Measurements from ENCODE around the gene TMEM255B.
"Not testable (repeated sequence)": the region's sequence is repeated elsewhere in the genome, so short reads cannot be mapped to it uniquely, and the experiment has no call there.

Gene TMEM255B

DNA sequence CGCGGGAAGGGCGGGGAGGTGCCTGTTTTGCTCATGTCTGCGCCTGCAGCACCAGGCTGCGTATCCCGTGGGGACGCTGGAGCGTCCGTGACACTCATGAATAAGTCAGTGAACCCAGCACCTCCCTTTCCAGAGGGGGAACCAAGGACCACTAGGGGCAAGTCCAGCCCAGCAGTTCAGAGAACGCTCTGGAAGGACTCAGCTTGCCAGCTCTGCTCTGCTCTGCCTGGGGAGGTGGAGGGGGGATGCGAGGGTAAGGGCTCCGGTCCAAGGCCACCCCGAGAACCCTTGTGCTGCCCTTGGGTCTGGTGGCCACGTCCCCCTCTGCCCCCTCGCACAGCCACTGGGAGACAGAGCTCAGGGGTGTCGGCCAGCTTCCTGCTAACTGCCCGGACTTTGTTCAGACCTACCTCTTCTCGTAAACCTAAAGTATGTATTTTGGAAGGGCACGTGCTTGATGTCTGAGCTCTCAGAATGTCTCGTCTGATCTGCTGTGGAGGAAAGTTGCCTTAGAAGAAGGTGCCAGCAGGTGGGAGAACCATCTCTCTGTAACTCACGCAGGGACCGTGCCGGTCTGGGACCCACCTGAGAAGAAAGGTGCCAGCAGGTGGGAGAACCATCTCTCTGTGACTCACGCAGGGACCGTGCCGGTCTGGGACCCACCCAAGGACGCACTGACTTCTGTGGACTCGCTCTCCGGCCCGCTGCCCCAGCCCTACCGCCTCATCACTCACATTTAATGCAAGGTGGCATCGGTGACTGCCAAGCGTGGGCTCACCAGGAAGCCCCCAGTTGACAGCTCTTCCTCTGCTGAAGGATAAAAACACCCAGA is 34.1 kb downstream of the TMEM255B start:
- in situ Hi-C loops (cut with HindIII; ENCODE audit: low sequenced_read_pairs), result no loop called here

DNA sequence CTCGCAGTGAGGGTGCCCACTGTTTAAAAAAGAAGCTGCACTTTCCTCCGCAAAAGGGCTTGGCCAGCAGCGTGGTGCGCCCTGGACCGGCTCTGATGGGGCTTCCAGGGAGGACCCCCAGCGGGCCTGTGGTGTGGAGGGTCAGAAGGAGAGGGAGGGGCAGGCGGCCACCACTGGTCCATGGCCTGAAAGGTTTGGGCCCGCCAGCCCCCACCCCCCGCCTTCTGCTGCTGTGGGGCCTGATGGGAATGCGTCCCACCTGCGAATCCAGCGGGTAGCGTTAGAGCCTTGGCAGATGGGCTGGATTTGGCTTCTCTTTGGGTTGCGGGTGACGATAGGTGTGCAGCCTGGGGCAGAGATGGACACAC is 34.7 kb downstream of the TMEM255B start:
- TF ChIP-seq, protein P1, sequence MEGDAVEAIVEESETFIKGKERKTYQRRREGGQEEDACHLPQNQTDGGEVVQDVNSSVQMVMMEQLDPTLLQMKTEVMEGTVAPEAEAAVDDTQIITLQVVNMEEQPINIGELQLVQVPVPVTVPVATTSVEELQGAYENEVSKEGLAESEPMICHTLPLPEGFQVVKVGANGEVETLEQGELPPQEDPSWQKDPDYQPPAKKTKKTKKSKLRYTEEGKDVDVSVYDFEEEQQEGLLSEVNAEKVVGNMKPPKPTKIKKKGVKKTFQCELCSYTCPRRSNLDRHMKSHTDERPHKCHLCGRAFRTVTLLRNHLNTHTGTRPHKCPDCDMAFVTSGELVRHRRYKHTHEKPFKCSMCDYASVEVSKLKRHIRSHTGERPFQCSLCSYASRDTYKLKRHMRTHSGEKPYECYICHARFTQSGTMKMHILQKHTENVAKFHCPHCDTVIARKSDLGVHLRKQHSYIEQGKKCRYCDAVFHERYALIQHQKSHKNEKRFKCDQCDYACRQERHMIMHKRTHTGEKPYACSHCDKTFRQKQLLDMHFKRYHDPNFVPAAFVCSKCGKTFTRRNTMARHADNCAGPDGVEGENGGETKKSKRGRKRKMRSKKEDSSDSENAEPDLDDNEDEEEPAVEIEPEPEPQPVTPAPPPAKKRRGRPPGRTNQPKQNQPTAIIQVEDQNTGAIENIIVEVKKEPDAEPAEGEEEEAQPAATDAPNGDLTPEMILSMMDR (IDR thresholded peaks at IDR 0.05; ENCODE audit: low read depth, low read length, missing control alignments), result no peak
- H3K4me3 ChIP-seq (ENCODE audit: low read depth, low read length), result no peak overlapping the region
- no peak for DNase-seq (ENCODE audit: low read depth)
- in situ Hi-C loops (cut with HindIII; ENCODE audit: low sequenced_read_pairs), result no loop called here

More for the DNA sequence above, 34.1 kb downstream of the TMEM255B start:
- TF ChIP-seq, protein P1 (IDR thresholded peaks at IDR 0.05; ENCODE audit: low read depth, low read length, missing control alignments), result no peak
- no peak overlapping the region for H3K4me3 ChIP-seq (ENCODE audit: low read depth, low read length)
- DNase-seq (ENCODE audit: low read depth), result no peak

DNA sequence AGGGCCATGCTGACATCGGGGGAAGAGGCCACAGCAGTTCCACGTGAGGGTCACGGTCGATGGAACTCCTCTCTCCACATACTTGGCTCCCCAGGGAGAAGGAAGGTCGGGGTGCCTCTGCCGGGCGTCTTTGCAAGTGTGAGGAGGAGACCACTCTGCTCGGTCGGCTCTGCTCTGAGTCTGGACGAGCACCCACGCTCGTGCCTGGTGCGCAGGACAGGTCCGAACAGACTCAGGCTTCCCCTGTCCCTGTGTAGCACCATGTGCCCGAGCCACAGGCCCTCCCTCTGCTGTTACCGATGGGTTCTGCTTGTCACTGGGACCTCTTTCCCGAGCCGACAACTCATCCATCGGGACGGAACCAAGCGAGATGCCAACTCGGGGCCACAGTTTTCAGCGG is 35.1 kb downstream of the TMEM255B start:
- no peak overlapping the region for H3K4me3 ChIP-seq (ENCODE audit: low read depth, low read length)

DNA sequence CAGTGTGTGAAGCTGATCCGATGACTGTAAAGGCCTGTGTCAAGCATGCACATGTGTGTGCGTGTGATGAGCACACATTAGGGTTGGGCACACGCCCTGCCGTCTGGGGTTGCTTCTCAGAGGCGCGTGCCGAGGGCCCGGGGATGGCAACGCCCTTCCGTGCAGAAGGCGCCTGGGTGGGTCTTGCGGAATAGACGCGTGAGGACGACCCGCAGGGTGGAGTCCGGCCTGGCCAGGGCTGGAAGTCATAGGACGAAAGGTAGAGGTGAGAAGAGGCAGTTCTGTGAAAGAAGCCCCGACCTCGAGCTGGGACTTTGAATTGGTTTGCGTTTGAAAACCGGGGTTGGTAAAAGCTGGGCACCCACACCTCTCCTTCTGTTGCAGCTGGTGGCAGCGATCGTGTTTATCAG is 35.7 kb downstream of the TMEM255B start:
- DNase-seq (ENCODE audit: low read depth), result no peak
- no peak overlapping the region for H3K4me3 ChIP-seq (ENCODE audit: low read depth, low read length)
- in situ Hi-C loops (cut with HindIII; ENCODE audit: low sequenced_read_pairs), result no loop called here
- TF ChIP-seq, protein P1 (IDR thresholded peaks at IDR 0.05; ENCODE audit: low read depth, low read length, missing control alignments), result no peak

More for the DNA sequence above, 35.1 kb downstream of the TMEM255B start:
- in situ Hi-C loops (cut with HindIII; ENCODE audit: low sequenced_read_pairs), result no loop called here
- DNase-seq (ENCODE audit: low read depth), result no peak
- TF ChIP-seq, protein P1 (IDR thresholded peaks at IDR 0.05; ENCODE audit: low read depth, low read length, missing control alignments), result no peak

DNA sequence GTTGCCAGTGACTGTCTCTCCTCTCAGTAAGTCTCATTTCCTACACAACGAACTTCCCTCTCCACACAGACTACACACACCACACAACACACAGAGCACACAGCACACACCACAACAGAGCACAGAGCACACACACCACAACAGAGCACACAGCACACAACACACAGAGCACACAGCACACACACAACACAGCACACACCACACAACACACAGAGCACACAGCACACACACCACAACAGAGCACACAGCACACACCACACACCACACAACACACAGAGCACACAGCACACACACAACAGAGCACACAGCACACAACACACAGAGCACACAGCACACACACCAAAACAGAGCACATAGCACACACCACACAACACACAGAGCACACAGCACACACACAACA is 36.3 kb downstream of the TMEM255B start:
- in situ Hi-C loops (cut with HindIII; ENCODE audit: low sequenced_read_pairs); H3K4me3 ChIP-seq (ENCODE audit: low read depth, low read length); DNase-seq (ENCODE audit: low read depth): not testable (repeated sequence)

DNA sequence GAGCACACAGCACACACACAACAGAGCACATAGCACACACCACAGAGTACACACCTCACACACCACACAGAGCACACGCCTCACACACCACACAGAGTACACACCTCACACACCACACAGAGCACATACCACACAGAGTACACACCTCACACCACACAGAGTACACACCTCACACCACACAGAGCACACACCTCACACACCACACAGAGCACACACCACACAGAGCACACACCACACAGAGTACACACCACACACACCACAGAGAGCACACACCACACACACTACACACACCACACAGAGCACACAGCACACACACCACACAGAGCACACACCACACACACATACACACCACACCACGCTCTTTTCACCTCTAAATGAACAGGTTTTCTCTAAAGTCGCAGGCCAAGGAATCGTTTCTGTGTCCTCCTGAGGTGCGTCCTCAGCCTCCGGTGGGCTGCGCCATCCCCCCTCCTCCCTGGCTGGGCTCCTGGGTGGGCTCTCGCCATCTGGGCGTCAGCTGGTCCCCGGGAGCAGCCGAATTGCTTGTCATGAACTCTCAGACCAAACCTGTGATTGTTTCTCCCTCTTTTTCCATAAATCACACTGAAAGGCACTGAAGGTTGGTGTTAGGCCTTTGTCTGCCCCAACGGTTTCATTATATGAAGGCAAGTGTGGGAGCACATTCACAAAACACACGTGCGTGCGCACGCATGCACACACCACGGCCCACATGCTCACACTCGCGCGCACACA is 37.4 kb downstream of the TMEM255B start:
- in situ Hi-C loops (cut with HindIII; ENCODE audit: low sequenced_read_pairs), result no loop called here
- TF ChIP-seq, protein P1 (IDR thresholded peaks at IDR 0.05; ENCODE audit: low read depth, low read length, missing control alignments), result no peak
- H3K4me3 ChIP-seq (ENCODE audit: low read depth, low read length), result no peak overlapping the region
- DNase-seq (ENCODE audit: low read depth), result no peak
